OCI-LY7 (cell line): ENCODE data around the gene SMIM7.

Experiments
- EZH2phosphoT487 ChIP-seq: fragments of 200-600 bp; sonication (generic); IDR thresholded peaks from 2 replicates; pipeline ENCODE4 v1.6.1; 2018; ENCODE audit warnings: low read depth, borderline replicate concordance, mild to moderate bottlenecking, mixed run types, antibody characterized with exemption, low read length, moderate library complexity, mixed read lengths
- TF ChIP-seq, protein P1 (sequence below): fragments of 200-600 bp; sonication (generic); conservative IDR thresholded peaks from 2 replicates; pipeline ENCODE4 v1.5.1; 2014; ENCODE audit warnings: mild to moderate bottlenecking, antibody characterized with exemption, low read length, moderate library complexity, mixed read lengths

DNA sequence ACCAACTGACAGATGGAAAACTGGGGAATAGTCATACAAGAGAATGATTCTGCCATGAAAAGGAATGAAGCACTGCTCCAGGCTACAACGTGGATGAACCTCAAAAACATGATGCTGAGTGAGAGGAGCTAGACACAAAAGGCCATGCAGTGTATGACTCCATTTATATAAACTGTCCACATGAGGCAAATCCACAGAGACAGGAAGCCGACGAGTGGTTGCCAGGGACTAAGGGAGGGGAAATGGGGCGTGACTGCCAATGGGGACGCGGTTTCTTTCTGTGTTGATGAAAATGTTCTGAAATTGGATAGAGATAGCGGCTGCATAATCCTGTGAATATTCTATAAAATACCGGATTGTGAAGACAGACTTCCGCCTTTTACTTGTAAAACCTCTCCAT is 10.2 kb downstream of the SMIM7 start:
- no peak for TF ChIP-seq EZH2phosphoT487
- TF ChIP-seq, protein P1, sequence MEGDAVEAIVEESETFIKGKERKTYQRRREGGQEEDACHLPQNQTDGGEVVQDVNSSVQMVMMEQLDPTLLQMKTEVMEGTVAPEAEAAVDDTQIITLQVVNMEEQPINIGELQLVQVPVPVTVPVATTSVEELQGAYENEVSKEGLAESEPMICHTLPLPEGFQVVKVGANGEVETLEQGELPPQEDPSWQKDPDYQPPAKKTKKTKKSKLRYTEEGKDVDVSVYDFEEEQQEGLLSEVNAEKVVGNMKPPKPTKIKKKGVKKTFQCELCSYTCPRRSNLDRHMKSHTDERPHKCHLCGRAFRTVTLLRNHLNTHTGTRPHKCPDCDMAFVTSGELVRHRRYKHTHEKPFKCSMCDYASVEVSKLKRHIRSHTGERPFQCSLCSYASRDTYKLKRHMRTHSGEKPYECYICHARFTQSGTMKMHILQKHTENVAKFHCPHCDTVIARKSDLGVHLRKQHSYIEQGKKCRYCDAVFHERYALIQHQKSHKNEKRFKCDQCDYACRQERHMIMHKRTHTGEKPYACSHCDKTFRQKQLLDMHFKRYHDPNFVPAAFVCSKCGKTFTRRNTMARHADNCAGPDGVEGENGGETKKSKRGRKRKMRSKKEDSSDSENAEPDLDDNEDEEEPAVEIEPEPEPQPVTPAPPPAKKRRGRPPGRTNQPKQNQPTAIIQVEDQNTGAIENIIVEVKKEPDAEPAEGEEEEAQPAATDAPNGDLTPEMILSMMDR, result no peak
